ENCODE results near the gene GHRL.
"Not testable (repeated sequence)": the region's sequence is repeated elsewhere in the genome, so short reads cannot be mapped to it uniquely, and the experiment has no call there.

The GHRL gene

DNA sequence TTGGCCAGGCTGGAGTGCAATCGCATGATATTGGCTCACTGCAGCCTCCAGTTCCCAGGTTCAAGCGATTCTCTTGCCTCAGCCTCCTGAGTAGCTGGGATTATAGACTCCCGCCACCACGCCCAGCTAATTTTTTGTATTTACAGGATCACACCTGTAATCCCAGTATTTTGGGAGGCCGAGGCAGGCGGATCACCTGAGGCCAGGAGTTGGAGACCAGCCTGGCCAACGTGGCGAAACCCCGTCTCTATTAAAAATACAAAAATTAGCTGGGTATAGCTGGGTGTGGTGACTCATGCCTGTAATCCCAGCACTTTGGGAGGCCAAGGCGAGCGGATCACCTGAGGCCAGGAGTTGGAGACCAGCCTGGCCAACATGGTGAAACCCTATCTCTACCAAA, 20.3 kb downstream of the GHRL start:
- DNase-seq = not testable (repeated sequence)

DNA sequence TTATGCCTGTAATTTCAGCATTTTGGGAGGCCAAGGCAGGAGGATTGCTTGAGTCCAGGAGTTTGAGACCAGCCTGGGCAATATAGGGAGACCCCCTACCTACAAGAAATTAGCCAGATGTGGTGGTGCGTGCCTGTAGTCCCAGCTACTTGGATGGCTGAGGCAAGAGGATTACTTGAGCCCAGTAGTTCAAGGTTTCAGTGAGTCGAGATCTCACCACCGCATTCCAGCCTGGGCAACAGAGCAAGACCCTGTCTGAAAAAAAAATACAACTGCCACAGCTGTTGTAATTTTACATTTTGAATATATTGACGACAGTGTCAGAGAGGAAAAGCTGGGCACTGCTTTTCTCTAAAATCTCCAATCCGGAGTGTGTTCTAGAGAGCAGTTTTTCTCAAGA, 23.3 kb downstream of the GHRL start:
- no peak for DNase-seq

DNA sequence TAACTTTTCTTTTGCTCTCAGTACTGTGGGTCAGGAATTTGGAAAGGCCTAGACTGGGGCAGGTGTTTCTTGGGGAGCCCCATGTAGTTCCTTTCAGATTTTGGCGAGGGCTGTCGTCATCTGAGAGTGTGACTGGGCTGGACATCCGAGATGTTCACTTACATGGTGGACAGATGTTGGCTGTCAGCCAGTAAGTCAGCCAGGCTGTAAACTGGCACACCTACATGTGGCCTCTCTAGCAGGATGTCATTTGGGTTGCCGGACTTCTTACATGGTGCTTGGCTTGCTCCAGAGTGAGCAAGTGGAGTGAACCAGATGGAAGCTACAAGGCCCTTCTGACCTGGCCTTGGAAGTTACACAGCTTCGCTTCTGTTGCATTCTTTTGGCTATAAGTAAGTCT, 23.8 kb downstream of the GHRL start:
- DNase-seq = no peak

DNA sequence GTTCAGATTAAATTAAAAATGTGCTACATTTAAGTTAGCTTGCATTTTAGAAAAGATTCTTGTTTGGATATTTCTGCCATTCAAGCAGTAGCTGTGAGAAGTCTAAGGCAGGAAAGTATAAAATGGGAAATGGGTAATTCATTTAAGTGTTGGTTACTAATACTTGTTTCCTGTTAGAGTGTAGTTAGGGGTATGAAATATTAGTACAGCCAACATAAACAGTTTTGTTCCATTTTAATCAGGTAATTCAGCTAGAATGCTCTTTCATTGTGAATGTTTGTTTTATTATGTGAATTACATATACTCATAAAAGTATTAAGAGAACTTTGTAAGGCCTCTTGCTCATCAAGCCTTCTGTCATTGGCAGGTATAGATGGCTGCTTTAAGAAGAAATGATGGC, 24.6 kb downstream of the GHRL start:
- DNase-seq = no peak

DNA sequence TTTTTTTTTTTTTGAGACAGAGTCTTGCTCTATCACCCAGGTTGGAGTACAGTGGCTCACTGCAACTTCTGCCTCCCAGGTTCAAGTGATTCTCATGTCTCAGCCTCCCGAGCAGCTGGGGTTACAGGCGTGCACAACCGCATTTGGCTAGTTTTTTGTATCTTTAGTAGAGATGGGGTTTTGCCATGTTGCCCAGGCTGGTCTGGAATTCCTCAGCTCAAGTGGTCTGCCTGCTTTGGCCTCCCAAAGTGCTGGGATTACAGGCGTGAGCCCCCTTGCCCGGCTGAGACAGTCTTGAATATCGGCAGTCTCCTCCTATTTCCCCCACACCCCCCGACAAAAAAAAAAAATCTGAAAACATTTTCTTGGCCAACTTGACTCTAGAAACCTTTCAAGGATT, 25.8 kb downstream of the GHRL start:
- not testable (repeated sequence) for DNase-seq

DNA sequence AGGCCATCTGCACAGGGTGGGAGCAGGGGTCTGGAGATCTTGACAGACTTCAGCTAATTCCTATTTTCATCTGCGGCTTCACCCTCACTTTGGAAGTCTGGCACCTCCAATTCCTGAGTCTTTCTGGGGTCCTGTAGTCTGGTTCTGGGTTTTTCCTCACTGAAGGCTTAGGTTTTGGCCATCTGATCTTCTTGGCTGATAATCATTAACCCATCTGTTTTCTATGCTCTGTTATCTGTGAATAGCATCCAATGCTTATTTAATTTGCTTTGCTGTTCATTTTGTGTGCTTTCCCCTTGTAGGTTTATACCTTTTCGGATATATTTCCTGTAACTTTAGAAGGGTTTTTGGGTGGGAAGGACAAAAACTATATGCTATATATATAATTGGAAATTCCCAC, 26.9 kb downstream of the GHRL start:
- DNase-seq = no peak

DNA sequence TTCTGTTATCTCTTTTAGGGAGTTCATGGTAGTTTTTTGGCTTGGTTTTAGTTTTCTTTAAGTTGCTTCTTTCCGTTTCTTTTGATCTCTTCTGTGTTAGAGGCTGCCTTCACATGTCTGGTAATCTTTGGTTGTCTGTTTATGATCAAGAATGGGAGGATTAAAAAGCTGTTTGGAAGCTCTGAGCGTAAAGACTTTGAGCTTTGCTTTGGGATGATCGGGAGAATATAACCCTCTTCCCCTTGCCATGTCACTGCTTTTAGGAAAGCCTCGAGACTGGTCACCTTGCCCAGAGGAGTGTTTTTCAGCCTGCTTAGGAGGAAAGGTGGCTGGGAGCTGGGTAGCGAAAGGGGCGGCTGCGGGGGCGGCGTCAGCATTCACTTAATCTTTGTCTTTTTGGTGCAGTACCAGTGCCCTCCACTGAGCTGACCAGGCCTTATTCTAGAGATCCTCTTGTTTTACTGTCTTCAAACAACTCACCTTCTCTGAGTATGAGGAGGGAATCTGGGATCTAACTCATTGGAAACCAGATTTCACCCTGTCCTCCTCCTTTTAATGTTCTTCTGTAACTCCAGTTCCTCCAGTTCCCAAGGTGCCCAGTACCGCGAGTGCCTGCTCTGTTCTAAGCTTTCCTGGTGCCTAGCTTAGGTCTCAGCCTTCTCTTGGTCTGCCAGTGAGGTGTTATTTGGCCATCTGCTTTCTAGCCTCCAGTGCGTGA, 28.9 kb downstream of the GHRL start:
- peak; percentile 9 for DNase-seq

DNA sequence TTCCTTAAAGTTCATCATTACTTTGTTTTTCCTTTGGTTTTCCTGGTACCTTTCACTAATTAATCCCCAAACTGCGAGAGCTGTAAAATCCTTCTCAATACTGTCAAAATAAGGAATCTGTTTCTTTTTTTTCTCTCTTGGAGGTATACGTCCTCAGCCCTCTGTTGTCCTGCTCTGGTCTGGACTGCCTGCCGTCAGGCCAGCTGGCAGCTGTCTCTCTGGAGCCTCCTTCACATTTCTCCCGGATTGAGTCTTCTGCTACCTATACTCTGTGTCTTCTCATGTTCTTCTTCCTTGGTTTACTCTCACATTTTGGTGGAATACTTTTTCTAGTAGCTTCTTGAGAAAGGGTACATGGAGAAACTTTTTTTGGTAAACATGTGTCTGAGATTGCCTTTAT, 30.7 kb downstream of the GHRL start:
- DNase-seq = no peak

DNA sequence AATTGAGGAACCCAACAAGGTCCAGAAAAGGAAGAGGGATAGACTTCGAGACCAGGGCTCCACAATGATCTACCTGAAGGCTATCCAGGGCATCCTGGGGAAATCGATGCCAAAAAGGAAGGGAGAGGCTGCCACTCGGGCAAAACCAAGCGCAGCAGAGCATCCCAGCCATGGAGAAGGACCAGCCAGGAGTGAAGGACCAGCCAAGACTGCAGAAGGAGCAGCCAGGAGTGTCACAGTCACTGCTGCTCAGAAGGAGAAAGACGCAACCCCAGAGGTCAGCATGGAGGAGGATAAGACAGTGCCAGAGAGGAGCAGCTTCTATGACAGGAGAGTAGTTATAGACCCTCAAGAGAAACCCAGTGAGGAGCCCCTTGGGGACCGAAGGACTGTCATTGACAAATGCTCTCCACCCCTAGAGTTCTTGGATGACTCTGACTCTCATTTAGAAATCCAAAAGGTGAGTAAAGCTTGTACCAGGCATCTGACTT, 32.5 kb downstream of the GHRL start:
- DNase-seq = no peak

DNA sequence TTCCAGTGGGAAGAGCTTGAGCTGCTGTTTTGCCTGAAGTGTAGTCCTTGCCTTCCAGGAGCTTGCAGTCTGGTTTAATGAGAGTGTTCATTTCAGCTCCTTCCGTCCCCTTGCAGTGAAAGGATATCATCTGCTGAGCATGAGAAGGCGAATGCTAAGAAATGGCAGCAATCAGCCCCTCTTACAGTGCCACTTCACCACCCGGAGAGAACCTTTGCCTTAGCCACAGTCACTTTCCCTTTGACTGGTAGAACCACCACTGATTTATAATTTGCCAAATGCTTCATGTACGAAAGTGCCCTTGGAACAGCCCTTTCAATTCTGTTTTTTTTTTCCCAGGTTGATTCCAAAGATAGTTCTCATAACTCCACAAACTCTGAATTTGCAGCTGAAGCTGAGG, 32.9 kb downstream of the GHRL start:
- no peak for DNase-seq

DNA sequence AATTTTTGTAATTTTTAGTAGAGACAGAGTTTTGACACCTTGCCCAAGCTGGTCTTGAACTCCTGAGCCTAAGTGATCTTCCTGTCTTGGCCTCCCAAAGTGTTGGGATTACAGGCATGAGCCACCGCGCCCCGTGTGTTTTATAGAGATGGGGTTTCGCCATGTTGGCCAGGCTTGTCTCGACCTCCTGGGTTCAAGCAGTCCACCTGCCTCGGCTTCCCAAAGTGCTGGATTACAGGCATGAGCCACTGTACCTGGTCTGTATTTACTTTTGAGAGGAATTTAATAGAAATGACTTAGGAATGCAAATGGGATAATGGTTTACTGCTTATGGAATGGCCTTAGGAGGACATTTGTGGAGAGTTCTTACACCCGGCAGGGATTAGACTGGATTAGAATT, 33.7 kb downstream of the GHRL start:
- DNase-seq = no peak

DNA sequence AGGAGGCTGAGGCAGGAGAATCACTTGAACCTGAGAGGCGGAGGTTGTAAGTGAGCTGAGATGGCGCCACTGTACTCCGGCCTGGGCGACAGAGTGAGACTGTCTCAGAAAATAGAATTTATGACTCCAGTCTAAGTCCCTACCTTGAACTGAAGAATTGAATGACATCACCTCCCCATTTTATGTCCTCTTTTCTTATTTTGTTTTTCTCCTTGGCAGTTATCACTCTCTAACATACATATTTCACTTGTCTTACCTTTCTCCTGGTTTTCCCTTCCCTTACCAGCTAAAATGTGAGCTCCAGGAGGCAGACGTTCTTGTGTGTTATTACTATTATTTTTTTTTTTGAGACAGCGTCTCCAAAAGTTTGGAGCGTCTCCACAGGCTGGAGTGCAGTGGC, 36.9 kb downstream of the GHRL start:
- DNase-seq = no peak

DNA sequence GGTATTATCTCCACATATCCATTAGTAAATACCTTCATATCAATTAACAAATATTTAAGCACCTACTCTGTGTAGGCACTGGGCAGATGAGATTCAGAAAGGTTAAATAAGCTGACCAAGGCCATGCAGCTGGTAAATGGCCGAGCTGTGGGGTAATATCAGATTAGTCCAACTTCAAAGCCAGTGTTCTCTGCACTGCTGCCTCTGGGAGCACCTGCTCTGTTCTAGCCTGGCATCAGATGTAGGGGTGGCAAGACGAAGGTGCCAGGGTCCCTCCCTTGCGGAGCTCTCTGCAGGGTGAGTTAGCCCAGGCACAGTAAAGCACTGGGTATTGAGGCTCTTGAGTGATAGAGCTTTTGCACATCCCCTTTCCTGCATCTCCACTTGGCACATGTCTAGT, 39.0 kb downstream of the GHRL start:
- DNase-seq = no peak

DNA sequence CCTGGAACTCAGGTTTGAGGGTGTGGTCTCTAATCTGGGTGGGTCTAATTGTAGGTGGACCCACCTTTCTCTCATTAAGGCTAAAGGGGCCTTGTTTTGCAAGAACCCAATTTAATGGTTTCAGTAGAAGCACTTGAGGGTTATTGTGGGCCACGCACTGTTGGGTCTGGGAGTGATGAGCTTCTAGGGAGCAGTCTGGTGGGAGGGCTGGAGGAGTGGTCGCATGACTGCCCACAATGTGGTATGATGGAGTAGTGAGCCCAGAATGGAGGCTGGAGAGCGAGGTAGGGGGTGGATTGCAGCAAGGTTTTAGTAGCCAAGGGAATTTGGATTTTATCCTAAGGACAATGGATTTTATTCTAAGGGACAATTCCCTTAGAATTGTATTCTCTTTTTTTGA, 41.7 kb downstream of the GHRL start:
- DNase-seq = no peak

DNA sequence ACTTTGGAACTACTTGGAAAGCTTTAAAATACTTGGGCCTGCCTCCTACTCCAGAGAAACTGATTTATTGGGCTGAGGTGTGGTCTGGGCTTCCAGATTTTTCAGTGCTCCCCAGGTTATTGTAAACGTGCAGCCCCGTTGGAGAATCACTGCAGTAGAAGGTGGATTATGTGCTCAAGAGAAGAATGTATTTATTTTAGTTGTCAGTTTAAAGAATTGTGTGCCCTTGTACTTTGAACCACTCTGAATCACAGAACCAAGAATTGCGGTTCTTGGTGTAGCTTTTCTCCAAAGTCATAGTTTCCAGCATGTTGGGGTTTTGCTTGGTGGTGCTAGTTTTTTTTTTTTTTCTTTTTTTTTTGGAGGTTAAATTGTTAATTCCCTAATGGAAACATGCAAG, 42.9 kb downstream of the GHRL start:
- no peak for DNase-seq

DNA sequence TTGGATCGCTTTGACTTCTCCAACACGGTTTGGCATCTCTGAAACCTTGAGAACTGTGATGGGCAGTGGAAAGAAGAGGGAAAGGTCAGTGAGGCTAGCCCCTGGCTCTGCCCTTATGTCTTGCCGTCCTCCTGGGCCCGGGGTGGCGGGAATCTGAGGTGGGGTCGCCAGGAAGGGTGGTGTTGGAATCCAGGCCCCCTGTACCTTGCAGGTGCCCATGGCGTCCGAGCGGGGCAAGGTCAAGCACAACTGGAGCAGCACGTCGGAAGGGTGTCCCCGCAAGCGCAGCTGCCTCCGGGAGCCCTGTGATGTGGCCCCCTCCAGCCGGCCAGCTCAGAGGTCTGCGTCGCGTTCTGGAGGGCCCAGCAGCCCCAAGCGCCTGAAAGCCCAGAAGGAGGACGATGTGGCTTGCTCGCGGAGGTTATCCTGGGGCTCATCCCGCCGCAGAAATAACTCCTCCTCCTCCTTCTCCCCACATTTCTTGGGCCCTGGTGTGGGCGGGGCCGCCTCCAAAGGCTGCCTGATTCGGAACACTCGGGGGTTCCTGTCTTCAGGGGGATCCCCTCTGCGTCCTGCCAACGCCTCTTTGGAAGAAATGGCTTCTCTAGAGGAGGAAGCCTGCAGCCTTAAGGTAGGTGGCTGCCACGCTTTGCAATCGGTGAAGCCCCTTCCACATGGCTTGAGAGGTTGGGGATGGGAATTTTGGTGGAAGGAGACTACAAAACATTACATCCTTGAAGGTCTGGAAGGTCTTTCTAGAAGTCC, 43.6 kb downstream of the GHRL start:
- peak; percentile 18 for DNase-seq

DNA sequence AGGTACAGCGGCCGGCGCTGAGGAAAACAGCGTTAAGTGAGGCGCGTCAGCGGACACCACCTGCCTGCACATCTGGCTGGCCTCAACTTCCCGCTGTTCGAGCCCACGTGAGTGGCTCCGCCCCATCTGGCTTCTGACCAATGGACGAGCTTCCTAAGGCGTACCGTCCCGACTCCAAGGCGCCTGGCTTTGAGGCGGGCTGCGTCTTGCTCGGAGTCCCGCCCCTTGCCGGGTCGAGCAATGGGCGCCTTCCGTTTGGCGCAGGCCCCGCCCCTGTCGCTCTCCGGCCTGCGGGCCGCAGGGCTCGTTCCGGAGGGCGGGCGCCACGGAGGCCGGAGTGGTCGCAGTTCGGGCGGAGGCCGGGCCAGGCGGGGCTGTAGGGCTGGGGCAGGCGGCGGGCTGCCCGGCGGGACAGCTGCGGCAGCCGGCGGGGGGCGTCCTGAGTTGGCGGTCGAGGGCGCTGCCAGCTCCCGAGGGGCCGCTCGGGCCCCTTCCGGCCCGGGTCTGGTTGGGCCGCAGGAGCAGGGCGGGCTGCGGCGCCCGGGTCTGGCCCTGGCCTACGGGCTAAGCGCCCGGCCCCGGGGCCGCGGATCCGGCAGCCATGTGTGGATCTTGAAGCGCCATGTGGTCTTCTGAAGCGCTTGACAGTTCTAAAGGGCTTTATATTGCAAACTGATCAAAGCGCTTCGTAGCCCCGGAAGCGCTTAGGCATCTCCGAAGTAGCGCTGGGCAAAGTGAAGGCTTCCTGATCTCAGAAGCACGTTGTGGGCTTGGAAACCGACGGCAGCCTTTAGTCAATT, 44.4 kb downstream of the GHRL start, which contains the start of gene TATDN2:
Gene TATDN2, plus strand, starts transcription at position 276 of the 800 bp plus-strand sequence. CDS start 742 bp downstream, outside the sequence.
- DNase-seq = peak; percentile 95

DNA sequence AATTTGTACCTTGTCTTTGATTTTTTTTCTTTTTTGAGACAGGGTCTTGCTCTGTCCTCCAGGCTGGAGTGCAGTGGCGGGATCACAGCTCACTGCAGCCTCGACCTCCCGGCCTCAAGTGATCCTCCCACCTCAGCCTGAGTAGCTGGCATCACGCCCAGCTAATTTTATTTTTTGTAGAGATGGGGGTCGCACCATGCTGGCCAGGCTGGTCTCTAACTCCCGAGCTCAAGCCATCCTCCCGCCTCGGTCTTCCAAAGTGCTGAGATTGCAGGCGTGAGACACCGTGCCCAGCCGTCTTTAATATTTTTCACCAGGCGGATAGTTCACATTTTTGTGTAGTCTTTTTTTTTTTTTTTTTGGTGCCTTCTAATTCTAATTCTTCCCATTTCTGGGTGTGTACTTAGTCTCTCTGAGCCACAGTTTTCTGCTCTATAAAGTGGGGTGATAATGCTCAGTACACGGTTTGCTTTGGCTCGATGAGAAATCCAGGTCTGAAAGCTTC, 45.0 kb downstream of the GHRL start:
- DNase-seq = no peak

DNA sequence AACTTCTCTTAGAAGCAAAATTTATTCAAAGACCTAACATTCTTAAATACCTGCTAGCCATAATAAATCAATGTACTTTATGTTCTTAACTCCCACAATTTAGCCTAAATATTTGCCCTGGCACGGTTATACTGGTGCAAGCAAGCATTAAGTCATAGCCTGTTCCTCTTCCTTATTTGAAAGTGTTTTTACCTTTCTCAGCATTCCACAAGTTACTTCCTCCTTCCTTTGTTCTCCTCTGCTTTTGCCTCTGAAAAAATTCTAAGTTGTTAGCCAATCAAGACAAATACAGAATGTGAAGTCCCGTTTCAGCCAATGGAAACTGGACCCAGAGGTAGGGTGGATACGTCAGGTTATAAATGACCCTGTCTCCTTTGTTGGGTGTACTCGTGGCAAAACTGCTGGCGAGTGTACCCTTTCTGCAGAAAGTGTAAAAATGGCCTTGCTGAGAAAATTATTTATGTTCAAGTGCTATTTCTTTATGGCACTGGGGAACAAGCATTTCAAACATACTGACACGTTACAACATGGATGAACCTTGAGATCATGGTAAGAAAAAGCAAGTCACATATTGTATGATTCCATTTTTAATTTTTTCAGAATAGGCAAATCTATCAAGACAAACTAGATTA, 47.5 kb downstream of the GHRL start:
- DNase-seq = no peak

DNA sequence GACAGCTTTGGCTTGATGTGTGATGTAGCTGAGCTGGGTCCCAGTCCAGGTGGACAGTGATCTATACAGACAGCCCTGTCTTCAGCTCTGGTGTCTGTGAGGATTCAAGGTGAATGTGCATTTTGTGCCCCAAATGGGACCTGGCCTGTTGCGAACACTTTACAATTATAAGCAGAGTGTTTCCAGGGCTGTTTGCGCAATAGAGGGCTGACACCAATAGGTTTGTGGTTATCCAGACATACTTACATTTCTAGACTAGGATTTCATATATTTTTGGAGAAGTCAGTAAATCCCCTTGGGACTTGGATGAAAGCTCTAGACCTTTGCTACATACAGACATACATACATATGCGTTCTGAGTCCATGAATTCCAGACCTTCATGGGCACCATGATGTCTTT, 48.7 kb downstream of the GHRL start:
- no peak for DNase-seq

DNA sequence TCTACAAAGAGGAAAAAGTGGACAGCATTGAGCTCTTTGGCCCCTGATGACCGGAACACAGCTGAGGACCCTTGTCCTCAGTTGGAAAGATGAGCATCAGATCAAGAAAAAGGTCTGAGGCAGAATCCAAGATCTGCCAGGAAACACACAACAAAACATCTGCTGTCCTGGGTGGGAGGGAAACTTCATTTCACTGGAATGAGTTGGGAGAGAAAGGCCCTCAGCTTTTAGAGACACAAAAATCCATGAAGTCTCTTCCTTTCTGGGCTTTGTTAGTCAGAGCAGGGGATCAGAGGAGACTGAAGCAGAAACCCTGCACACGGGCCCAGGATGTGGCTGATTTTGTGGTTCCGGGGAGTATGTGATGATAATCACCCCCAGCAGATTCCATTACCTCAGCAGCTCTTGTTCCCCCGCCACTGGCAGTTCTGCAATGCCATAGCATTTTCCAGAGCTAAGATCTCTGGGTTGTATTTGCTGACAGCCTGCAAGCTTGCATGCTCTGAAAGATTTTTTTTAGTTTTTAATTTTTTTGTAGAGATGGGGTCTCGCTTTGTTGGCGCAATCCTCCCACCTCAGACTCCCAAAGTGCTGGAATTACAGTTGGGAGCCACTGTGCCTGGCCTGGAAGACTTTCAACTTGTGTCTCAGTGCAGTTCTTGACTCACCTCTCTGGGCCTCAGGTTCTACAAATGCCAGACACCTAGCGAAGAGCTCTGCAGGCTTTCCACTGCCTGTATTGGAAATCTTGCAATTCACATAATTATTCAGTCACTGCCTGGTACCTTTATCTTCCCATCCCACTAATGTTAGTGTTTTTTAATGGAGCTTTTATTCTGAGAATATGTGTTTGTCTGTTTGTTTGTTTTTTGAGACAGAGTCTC, 50.3 kb downstream of the GHRL start:
- DNase-seq = no peak

DNA sequence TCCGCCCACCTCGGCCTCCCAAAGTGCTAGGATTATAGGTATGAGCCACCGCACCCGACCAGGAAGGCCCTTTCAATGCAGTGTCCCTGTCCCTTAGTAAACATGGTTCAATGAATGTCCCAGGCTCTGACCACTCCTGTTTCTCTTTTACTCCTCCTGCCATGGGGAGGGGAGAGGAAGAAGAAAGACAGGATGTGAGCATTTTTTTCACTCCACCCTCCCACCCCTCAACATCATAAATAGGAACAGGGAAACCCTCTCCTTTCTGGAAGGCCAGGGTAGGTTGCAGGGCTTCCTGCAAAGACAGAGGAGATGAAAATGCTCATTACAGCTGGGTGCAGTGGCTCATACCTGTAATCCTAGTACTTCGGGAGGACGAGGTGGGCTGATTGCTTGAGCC, 51.9 kb downstream of the GHRL start:
- no peak for DNase-seq
